CD4-positive, alpha-beta T cell treated with Interleukin-10 for 1 hour (primary cell): Measurements from ENCODE around the gene TMEM239.
"Not testable (repeated sequence)": the region's sequence is repeated elsewhere in the genome, so short reads cannot be mapped to it uniquely, and the experiment has no call there.

Source experiments
- DNase-seq: peaks from one replicate; pipeline ENCODE4 v3.0.0-alpha.2; 2020

TMEM239 gene

GRCh38 chr20:2799688-2800520 lies 16.3 kb upstream of the TMEM239 start:
- no peak for DNase-seq

GRCh38 chr20:2800521-2801285 lies 15.5 kb upstream of the TMEM239 start, which contains the start of gene CPXM1:
Gene CPXM1 (minus strand): TSS chr20:2800627. CDS start chr20:2800572, 55 bp downstream.
- no peak for DNase-seq

GRCh38 chr20:2801286-2801728 lies 14.9 kb upstream of the TMEM239 start:
- no peak for DNase-seq

- DNase-seq: no peak
Observed at GRCh38 chr20:2804041-2804828, 11.9 kb upstream of the TMEM239 start.

- no peak for DNase-seq
Observed at GRCh38 chr20:2804852-2805688, 11.1 kb upstream of the TMEM239 start.

GRCh38 chr20:2805689-2806350 lies 10.3 kb upstream of the TMEM239 start:
- DNase-seq: no peak

- no peak for DNase-seq
Observed at GRCh38 chr20:2806351-2806701, 9.8 kb upstream of the TMEM239 start.

- DNase-seq: no peak
Observed at GRCh38 chr20:2807019-2807418, 9.1 kb upstream of the TMEM239 start.

GRCh38 chr20:2807929-2808328 lies 8.2 kb upstream of the TMEM239 start:
- not testable (repeated sequence) for DNase-seq

GRCh38 chr20:2809690-2810089 lies 6.5 kb upstream of the TMEM239 start:
- no peak for DNase-seq

- DNase-seq: no peak
Observed at GRCh38 chr20:2812189-2812588, 4.0 kb upstream of the TMEM239 start.

GRCh38 chr20:2814076-2814475 lies 2.1 kb upstream of the TMEM239 start:
- DNase-seq: no peak

GRCh38 chr20:2814587-2815051 lies 1.5 kb upstream of the TMEM239 start, which contains the start of gene C20orf141:
Gene C20orf141 (plus strand): TSS chr20:2814987. CDS start chr20:2815185, 198 bp downstream.
- DNase-seq: no peak

- no peak for DNase-seq
Observed at GRCh38 chr20:2815242-2815900, 793 bp upstream of the TMEM239 start.

GRCh38 chr20:2816583-2817340 lies 598 bp downstream of the TMEM239 start:
- DNase-seq: no peak

GRCh38 chr20:2817341-2817726 lies 1.2 kb downstream of the TMEM239 start:
- no peak for DNase-seq

- DNase-seq: no peak
Observed at GRCh38 chr20:2817891-2818595, 1.9 kb downstream of the TMEM239 start.

GRCh38 chr20:2820084-2820895 lies 4.1 kb downstream of the TMEM239 start:
- DNase-seq: no peak
